ENCODE results near the gene GRIA4. TPM values are rescaled to one million over a fixed set of nuclear protein-coding genes. Genes with fewer than 3 reads are reported as not detected.

The GRIA4 gene
- total and polyA plus RNA-seq, 2 of the 13 experiments (the other 11 are each of a cell fraction or from before 2014, with no cell fraction given), result not detected

DNA sequence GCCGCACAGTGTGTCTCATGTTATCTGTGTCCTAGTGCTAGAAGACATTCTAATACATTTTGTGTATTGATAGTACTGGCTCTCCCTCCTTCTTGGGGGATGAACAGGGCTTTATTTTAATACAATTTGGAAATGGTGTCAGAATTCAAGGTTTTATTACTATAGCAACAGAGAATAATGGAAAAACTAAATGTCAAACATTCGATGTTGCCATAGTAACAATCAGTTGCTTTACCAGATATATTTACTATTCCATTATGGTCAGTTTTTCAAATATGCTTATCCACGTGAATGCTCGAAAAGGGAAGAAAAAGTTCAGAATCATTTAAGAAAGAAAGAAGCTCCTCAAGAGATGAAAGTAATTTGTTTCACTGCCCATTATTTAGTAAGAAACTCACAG lies 420.7 kb downstream of the GRIA4 start:
- POLR2A ChIA-PET, result no interaction called here
- CTCF ChIA-PET (ENCODE audit: low intra/inter-chr PET ratio, low total read pairs), result no interaction called here
- no peak overlapping the region for H2AFZ ChIP-seq (ENCODE audit: low read length)
- H3K36me3 ChIP-seq (replicated peaks in 1 of 2; ENCODE audit: control insufficient read depth in 1 of 2, insufficient read depth in 2 of 2, low read length in 2 of 2), result no peaks in the 10 kb centered on the region
- BruUV-seq (replicated peaks), result no TSS peak
- H3K79me2 ChIP-seq (ENCODE audit: insufficient read depth, low read length), result no peaks in the 10 kb centered on the region
- ATAC-seq (no peak), DNase-seq (ENCODE audit: low spot score) (no peak), FAIRE-seq (no peak)
- in situ Hi-C loops (cut with HindIII; ENCODE audit: extremely low pct_ligation_motif_present, low pct_unique_long_range_greater_than_20kb), result no loop called here
- no peaks in the 10 kb centered on the region for H3K4me1 ChIP-seq (ENCODE audit: insufficient read depth, low read length)
- no peak overlapping the region for H3K4me3 ChIP-seq (replicated peaks in 1 of 3; ENCODE audit: insufficient read depth in 1 of 3, low read depth in 2 of 3, low read length in 3 of 3)
- no peak overlapping the region for H3K9ac ChIP-seq (ENCODE audit: insufficient read depth, low read depth, low read length)
- no peak overlapping the region for H3K27ac ChIP-seq (ENCODE audit: extremely low read length, insufficient read depth, low read length)
- no peaks in the 10 kb centered on the region for H3K9me3 ChIP-seq (ENCODE audit: low read length)
- intact Hi-C loops (cut with micrococcal nuclease; ENCODE audit: unreplicated experiment), result no loop called here
- WGBS (ENCODE audit: low lambda C conversion rate), result 13% methylated on average over 4 of the region's 4 CpGs
- TF ChIP-seq ZNF564 (CRISPR knock-in tag; IDR thresholded peaks at IDR 0.05) (no peak), TSC22D2 (CRISPR knock-in tag; IDR thresholded peaks at IDR 0.05; ENCODE audit: borderline replicate concordance) (no peak), SMAD3 (CRISPR knock-in tag; IDR thresholded peaks at IDR 0.05) (no peak), ZNF850 (CRISPR knock-in tag; conservative IDR thresholded peaks at IDR 0.05) (no peak), DNMT3B (CRISPR knock-in tag; conservative IDR thresholded peaks at IDR 0.05) (no peak)
- TF ChIP-seq, protein P1, sequence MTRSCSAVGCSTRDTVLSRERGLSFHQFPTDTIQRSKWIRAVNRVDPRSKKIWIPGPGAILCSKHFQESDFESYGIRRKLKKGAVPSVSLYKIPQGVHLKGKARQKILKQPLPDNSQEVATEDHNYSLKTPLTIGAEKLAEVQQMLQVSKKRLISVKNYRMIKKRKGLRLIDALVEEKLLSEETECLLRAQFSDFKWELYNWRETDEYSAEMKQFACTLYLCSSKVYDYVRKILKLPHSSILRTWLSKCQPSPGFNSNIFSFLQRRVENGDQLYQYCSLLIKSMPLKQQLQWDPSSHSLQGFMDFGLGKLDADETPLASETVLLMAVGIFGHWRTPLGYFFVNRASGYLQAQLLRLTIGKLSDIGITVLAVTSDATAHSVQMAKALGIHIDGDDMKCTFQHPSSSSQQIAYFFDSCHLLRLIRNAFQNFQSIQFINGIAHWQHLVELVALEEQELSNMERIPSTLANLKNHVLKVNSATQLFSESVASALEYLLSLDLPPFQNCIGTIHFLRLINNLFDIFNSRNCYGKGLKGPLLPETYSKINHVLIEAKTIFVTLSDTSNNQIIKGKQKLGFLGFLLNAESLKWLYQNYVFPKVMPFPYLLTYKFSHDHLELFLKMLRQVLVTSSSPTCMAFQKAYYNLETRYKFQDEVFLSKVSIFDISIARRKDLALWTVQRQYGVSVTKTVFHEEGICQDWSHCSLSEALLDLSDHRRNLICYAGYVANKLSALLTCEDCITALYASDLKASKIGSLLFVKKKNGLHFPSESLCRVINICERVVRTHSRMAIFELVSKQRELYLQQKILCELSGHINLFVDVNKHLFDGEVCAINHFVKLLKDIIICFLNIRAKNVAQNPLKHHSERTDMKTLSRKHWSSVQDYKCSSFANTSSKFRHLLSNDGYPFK (CRISPR knock-in tag; IDR thresholded peaks at IDR 0.05; ENCODE audit: borderline replicate concordance), result no peak
- TF ChIP-seq, protein P2, sequence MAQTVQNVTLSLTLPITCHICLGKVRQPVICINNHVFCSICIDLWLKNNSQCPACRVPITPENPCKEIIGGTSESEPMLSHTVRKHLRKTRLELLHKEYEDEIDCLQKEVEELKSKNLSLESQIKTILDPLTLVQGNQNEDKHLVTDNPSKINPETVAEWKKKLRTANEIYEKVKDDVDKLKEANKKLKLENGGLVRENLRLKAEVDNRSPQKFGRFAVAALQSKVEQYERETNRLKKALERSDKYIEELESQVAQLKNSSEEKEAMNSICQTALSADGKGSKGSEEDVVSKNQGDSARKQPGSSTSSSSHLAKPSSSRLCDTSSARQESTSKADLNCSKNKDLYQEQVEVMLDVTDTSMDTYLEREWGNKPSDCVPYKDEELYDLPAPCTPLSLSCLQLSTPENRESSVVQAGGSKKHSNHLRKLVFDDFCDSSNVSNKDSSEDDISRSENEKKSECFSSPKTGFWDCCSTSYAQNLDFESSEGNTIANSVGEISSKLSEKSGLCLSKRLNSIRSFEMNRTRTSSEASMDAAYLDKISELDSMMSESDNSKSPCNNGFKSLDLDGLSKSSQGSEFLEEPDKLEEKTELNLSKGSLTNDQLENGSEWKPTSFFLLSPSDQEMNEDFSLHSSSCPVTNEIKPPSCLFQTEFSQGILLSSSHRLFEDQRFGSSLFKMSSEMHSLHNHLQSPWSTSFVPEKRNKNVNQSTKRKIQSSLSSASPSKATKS (CRISPR knock-in tag; IDR thresholded peaks at IDR 0.05), result no peak
- no peaks in the 10 kb centered on the region for H4K20me1 ChIP-seq (ENCODE audit: insufficient read depth, low read length)
- no peaks in the 10 kb centered on the region for H3K27me3 ChIP-seq (ENCODE audit: control insufficient read depth in 1 of 2, insufficient read depth in 2 of 2, low read length in 2 of 2)
- no peak overlapping the region for H3K4me2 ChIP-seq (ENCODE audit: low read depth, low read length)
